GM23248 (cell line): ENCODE results near the gene CIT. TPM values are rescaled to one million over a fixed set of nuclear protein-coding genes. Genes with fewer than 3 reads are reported as not detected.

Experiments
- DNase-seq: peaks from one replicate; pipeline ENCODE4 v3.0.0-alpha.2; 2015
- H2AFZ ChIP-seq: fragments of 200-600 bp; sonication (generic); 2 replicates; pipeline ENCODE4 v1.6.1; 2016; ENCODE audit warnings: antibody characterized with exemption
- H3F3A ChIP-seq: fragments of 200-600 bp; sonication (generic); 2 replicates; pipeline ENCODE4 v1.6.1; 2016; ENCODE audit warnings: mild to moderate bottlenecking, antibody characterized with exemption, mixed run types; ENCODE audit not compliant: insufficient read depth
- H3K27ac ChIP-seq: fragments of 200-600 bp; sonication (generic); 2 replicates; pipeline ENCODE4 v1.5.1; 2016; ENCODE audit warnings: mild to moderate bottlenecking
- H3K27me3 ChIP-seq: fragments of 200-600 bp; sonication (generic); replicated peaks from 2 replicates; pipeline ENCODE4 v1.6.1; 2016; ENCODE audit warnings: mild to moderate bottlenecking; ENCODE audit not compliant: insufficient read depth
- H3K36me3 ChIP-seq: fragments of 200-600 bp; sonication (generic); 2 replicates; pipeline ENCODE4 v1.6.1; 2016; ENCODE audit warnings: low read depth, mild to moderate bottlenecking
- H3K4me1 ChIP-seq: fragments of 200-600 bp; sonication (generic); 2 replicates; pipeline ENCODE4 v1.6.1; 2016; ENCODE audit warnings: mild to moderate bottlenecking; ENCODE audit not compliant: insufficient read depth
- H3K4me2 ChIP-seq: fragments of 200-600 bp; sonication (generic); one replicate; pipeline ENCODE4 v1.6.1; 2016; ENCODE audit warnings: mild to moderate bottlenecking; ENCODE audit not compliant: unreplicated experiment
- H3K4me3 ChIP-seq: fragments of 200-600 bp; sonication (generic); 2 replicates; pipeline ENCODE4 v1.5.1; 2016; ENCODE audit warnings: mild to moderate bottlenecking
- H3K79me2 ChIP-seq: fragments of 200-600 bp; sonication (generic); 2 replicates; pipeline ENCODE4 v1.6.1; 2016; ENCODE audit warnings: mild to moderate bottlenecking; ENCODE audit not compliant: insufficient read depth
- H3K9ac ChIP-seq: fragments of 200-600 bp; sonication (generic); 2 replicates; pipeline ENCODE4 v1.6.1; 2016; ENCODE audit warnings: mild to moderate bottlenecking
- H3K9me2 ChIP-seq: fragments of 200-600 bp; sonication (generic); 2 replicates; pipeline ENCODE4 v1.6.1; 2016; ENCODE audit warnings: mixed run types, mild to moderate bottlenecking, moderate library complexity; ENCODE audit not compliant: insufficient read depth
- H3K9me3 ChIP-seq: fragments of 200-600 bp; sonication (generic); one replicate; pipeline ENCODE4 v1.6.1; 2017; ENCODE audit warnings: low read depth
- H4K20me1 ChIP-seq: fragments of 200-600 bp; sonication (generic); 2 replicates; pipeline ENCODE4 v1.6.0; 2016; ENCODE audit not compliant: insufficient read depth
- EZH2 ChIP-seq: fragments of 200-600 bp; sonication (generic); IDR thresholded peaks from 2 replicates; pipeline ENCODE4 v1.6.1; 2018; ENCODE audit warnings: antibody characterized with exemption, mild to moderate bottlenecking; ENCODE audit not compliant: insufficient read depth, poor library complexity, severe bottlenecking
- EZH2phosphoT487 ChIP-seq: fragments of 200-600 bp; sonication (generic); IDR thresholded peaks from 2 replicates; pipeline ENCODE4 v1.6.1; 2018; ENCODE audit warnings: antibody characterized with exemption, moderate library complexity, mild to moderate bottlenecking, low read depth; ENCODE audit not compliant: insufficient read depth
- WGBS, 2 experiments: methylation state at CpG; one replicate each; pipeline ENCODE4 v1.1.6; 2015 to 2017; ENCODE audit warnings: low lambda C conversion rate in 2 of 2, low coverage in 1 of 2; ENCODE audit errors: missing lambda C conversion rate in 2 of 2; 5-methylcytosine and 5-hydroxymethylcytosine counted together
- in situ Hi-C: fragments of 300-500 bp; cut with MboI; formaldehyde crosslinking; loops from 2 replicates; pipeline ENCODE4 v1.15.0; 2020
- polyA plus RNA-seq: library from polyadenylated mRNA; unstranded; fragments of >200 nt; fragmentation: Nextera tagmentation; extraction: Ambion mirVana; gene quantifications from 2 replicates; pipeline ENCODE4 v1.2.1, GENCODE V29; 2016
- total RNA-seq: library from RNA; depleted of rRNA; stranded (reverse); fragments of >200 nt; shearing (Covaris generic); gene quantifications from 2 replicates; pipeline ENCODE4 v1.2.3, GENCODE V29; 2014

Gene CIT
- total and polyA plus RNA-seq, 2 experiments from 2014 or later = 4.3 to 6.8 TPM

DNA sequence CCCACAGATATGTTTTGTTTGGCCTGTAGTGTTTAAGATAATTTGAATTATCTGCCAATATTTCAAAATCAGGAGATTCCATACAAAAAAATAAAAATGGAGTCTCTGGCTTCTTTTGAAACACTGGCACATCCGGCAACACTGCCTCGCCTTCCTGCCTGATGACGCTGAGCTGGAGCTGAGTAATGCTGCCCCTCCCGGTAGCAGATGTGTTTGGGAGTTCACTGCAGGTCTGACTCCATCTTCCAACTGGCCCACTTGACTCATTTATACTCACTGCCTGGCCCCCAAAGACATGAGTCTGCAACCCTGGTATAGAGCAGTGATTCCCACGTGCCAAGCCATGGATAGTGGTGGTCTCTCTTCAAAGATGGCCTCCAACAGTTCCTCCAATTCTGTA, 7.4 kb downstream of the CIT start:
- peak overlapping the region; percentile 54 for H3K4me2 ChIP-seq
- 2 to 6% methylated on average over 5 of the region's 5 CpGs for WGBS, 2 experiments
- H3K9me2 ChIP-seq = no peaks in the 10 kb centered on the region
- no peaks in the 10 kb centered on the region for H3K9me3 ChIP-seq
- no peaks in the 10 kb centered on the region for H3K36me3 ChIP-seq
- peak overlapping the region; percentile 74 for H3K9ac ChIP-seq
- peak; percentile 97 for DNase-seq
- H3K79me2 ChIP-seq = no peaks in the 10 kb centered on the region
- no peaks in the 10 kb centered on the region for H4K20me1 ChIP-seq
- peaks cover 12% of the 10 kb centered on the region for H3F3A ChIP-seq
- peak overlapping the region; percentile 96 for H3K27ac ChIP-seq
- H3K27me3 ChIP-seq = no peaks in the 10 kb centered on the region
- peak overlapping the region; percentile 34; the same call in 1 of the 2 replicates for H3K4me3 ChIP-seq
- H3K4me1 ChIP-seq = peaks cover 17% of the 10 kb centered on the region
- TF ChIP-seq EZH2 (no peak), EZH2phosphoT487 (no peak)
- in situ Hi-C loops = no loop called here
- H2AFZ ChIP-seq = peak overlapping the region; percentile 92

- Histone ChIP-seq H3K4me2 (peak overlapping the region; percentile 54), H3K9me3 (no peaks in the 10 kb centered on the region), H3K79me2 (no peaks in the 10 kb centered on the region), H3K27me3 (no peaks in the 10 kb centered on the region), H3K4me3 (0 out of 2 replicates have a peak overlapping the region, but pooled peaks have one; percentile 34), H3K36me3 (no peaks in the 10 kb centered on the region), H3K4me1 (peaks cover 21% of the 10 kb centered on the region), H2AFZ (peak overlapping the region; percentile 92), H3K9me2 (no peaks in the 10 kb centered on the region), H3K27ac (peak overlapping the region; percentile 96), H3K9ac (peak overlapping the region; percentile 74), H3F3A (peaks cover 12% of the 10 kb centered on the region), H4K20me1 (no peaks in the 10 kb centered on the region)
- DNase-seq = peak; percentile 68
- in situ Hi-C loops = no loop called here
- TF ChIP-seq EZH2 (no peak), EZH2phosphoT487 (no peak)
- WGBS, 2 experiments = 3 to 8% methylated on average over 5 of the region's 5 CpGs
Measured at GRCh38 chr12:119868992-119869391, 8.1 kb downstream of the CIT start.

DNA sequence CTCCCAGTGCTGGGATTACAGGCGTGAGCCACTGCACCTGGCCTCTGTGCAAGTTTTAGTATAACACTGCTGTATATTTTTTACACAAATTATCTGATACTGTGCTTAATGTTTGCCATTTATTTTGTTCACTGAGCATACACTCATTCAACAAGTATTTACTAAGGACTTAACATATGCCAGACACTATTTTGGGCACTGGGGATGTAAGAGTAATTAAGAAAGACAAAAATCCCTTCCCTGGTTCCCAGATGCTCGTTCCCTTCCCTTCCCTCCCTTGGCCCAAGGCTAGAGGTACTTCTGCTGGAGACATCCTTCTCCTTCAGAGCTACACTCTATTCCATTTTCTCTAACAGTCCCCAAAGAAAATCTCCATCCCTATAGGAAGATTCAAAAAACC, 12.5 kb downstream of the CIT start:
- in situ Hi-C loops = no loop called here
- H4K20me1 ChIP-seq = no peaks in the 10 kb centered on the region
- peak overlapping the region; percentile 10; the same call in 1 of the 2 replicates for H2AFZ ChIP-seq
- WGBS, 2 experiments = 39 to 44% methylated on average over 2 of the region's 2 CpGs
- no peaks in the 10 kb centered on the region for H3K9me3 ChIP-seq
- peaks cover 12% of the 10 kb centered on the region for H3F3A ChIP-seq
- TF ChIP-seq EZH2phosphoT487 = no peak
- no peak for TF ChIP-seq EZH2
- H3K9ac ChIP-seq = no peak overlapping the region
- H3K27me3 ChIP-seq = no peaks in the 10 kb centered on the region
- no peaks in the 10 kb centered on the region for H3K79me2 ChIP-seq
- no peak overlapping the region for H3K4me3 ChIP-seq
- no peak for DNase-seq
- H3K9me2 ChIP-seq = no peaks in the 10 kb centered on the region
- peaks cover 16% of the 10 kb centered on the region for H3K4me1 ChIP-seq
- no peak overlapping the region for H3K27ac ChIP-seq
- H3K4me2 ChIP-seq = no peak overlapping the region
- no peaks in the 10 kb centered on the region for H3K36me3 ChIP-seq

DNA sequence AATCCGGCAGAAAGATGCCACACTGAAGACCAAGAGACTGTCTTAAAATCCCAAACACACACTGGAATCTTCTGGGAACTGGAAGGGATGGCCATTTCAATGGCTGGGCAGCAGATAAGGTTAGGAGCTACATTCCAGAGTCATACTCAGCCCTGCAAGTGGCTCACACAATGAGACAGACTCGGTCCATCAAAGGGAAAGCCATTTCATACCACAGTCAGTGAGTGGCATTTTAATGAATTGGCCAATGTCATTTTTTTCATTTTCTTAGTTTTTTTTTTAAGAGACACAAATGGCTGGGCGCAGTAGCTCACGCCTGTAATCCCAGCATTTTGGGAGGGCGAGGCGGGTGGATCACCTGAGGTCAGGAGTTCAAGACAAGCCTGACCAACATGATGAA, 17.9 kb downstream of the CIT start:
- H3F3A ChIP-seq = 0 out of 2 replicates have a peak, but pooled peaks cover 4% of the 10 kb centered on the region
- in situ Hi-C loops = no loop called here
- TF ChIP-seq EZH2 (no peak), EZH2phosphoT487 (no peak)
- WGBS, 2 experiments = 98 to 99% methylated on average over 6 of the region's 6 CpGs
- no peaks in the 10 kb centered on the region for H3K9me2 ChIP-seq
- H3K9me3 ChIP-seq = no peaks in the 10 kb centered on the region
- no peak overlapping the region for H3K4me3 ChIP-seq
- H3K79me2 ChIP-seq = peaks cover 6% of the 10 kb centered on the region; the same call in 1 of the 2 replicates
- no peaks in the 10 kb centered on the region for H3K27me3 ChIP-seq
- no peak overlapping the region for H3K4me2 ChIP-seq
- no peak overlapping the region for H2AFZ ChIP-seq
- no peak for DNase-seq
- no peak overlapping the region for H3K9ac ChIP-seq
- H4K20me1 ChIP-seq = no peaks in the 10 kb centered on the region
- H3K4me1 ChIP-seq = no peaks in the 10 kb centered on the region
- H3K36me3 ChIP-seq = no peaks in the 10 kb centered on the region
- H3K27ac ChIP-seq = no peak overlapping the region
